HG03439 (cell line): ENCODE measurements around the gene CDK6.
"Not testable (repeated sequence)": the region's sequence is repeated elsewhere in the genome, so short reads cannot be mapped to it uniquely, and the experiment has no call there.

Experiments used
- ATAC-seq: cut with Tn5 transposase; IDR thresholded peaks from one replicate; pipeline ENCODE4 v1.9.1; 2021; ENCODE audit warnings: mild to moderate bottlenecking, moderate library complexity; ENCODE audit not compliant: unreplicated experiment

The CDK6 gene

DNA sequence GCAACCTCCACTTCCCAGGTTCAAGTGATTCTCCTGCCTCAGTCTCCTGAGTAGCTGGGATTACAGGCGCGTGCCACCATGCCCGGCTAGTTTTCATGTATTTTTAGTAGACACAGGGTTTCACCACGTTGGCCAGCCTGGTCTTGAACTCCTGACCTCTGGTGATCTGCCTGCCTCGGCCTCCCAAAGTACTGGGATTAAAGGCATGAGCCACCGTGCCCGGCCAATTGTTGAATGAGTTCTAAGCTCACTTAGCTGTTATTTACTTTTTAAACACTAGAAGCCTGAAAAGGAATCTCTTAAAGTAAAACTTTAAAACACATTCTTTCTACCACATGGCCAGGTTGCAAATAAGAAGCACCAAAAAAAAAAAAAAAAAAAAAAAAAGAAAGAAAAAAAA, 231.9 kb downstream of the CDK6 start:
- not testable (repeated sequence) for ATAC-seq

GRCh38 chr7:92603089-92603445, 233.3 kb downstream of the CDK6 start:
- ATAC-seq = no peak

DNA sequence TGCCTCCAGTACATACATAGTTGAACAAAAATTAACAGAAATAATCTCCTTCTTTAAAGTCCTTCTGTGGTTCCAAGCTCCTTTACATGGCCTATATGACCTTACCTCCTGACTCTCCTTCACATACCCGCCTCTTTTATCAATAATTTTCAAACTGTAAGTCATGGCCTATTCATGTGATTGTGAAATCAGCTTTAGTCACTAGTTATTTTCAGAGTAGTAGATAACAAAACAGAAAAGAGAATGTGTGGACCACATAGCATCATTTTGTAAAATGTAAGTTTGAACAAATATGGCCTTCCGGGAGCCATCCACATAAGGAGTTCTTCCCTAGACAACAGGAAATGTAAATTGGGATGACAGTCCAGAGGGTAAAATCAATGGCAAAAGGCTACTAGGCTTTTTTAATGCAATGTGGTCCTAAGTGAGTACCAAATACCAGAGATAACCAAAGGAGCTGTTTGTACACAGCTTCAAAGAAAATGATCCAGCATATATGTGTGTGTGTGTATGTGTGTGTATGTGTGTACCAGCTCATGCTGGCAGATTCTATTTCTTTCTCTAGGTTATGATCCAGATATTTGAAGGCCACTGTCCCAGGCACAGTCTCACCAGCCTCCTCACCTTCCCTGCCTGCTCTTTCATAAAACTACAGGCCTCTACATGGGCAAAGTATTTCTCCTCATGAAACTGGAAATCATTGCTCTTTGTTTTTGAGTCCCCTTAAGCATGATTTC, 233.9 kb downstream of the CDK6 start:
- ATAC-seq = no peak

DNA sequence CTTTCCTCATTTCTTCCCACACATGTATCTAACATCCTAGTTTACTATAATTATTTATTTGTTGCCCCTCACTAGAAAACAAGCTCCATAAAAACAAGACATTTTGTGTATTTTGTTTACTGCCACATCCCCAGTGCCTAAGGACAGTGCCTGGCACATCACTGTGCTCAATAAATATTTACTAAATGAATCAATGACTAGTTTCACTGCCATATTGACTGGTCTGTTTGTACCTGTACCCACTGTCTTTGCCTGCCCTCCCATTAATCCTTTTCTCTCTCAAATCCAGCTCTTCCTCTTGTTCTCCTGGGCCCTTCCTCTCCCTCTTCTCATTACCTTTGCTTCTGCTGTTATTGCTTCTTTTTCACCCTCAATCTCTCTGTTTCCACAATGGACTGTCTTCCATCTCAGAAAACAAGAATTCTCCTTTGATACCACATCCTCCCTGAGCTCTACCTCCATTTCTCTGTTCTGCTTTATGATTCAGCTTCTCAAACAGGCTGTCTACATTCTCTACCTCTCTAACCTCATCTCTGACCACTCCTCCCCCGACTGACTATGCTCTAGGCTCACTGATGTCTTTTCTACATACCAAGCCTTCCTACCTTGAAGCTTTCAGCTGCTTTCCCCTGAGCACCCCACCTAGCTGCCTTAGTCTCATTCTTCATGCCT, 237.9 kb downstream of the CDK6 start:
- no peak for ATAC-seq

- ATAC-seq = no peak
These were observed 241.1 kb downstream of the CDK6 start for GRCh38 chr7:92595281-92595680.

GRCh38 chr7:92594746-92595145, 241.6 kb downstream of the CDK6 start:
- ATAC-seq = no peak

- ATAC-seq = no peak
These were observed 245.6 kb downstream of the CDK6 start for GRCh38 chr7:92590711-92591310.

DNA sequence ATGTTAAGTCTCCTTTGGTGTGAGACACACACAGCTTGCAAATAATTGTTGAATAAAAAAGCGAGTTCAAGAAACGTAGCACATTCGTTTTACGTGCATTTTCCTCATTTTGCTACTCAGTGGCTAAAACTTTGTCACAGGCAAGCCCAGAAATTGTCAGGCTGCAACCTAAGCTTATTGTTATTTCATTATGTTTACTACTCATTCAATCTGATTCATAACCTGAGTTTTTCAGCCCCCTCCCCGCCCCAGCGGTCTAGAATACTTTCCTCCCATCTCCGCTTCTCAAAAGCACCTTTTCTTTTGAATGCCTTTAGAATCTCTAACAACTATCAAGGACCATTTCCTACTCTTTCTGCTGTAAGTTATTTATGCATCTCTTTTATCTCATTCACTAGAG, 247.3 kb downstream of the CDK6 start:
- ATAC-seq = no peak

DNA sequence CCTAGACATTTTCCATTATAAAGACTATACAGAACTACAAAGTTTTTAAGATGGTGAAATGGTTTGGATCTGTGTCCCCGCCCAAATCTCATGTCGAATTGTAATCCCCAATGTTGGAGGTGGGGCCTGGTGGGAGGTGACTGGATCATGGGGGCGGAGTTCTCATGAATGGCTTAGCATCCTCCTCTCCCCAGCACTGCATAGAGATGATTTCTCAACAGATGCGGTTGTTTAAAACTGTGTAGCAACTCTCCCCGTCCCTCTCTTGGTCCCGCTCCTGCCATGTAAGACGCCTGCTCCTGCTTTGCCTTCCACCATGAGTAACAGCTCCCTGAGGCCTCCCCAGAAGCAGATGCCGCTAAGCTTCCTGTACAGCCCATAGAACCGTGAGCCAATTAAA, 247.8 kb downstream of the CDK6 start:
- ATAC-seq = no peak

GRCh38 chr7:92586841-92587240, 249.5 kb downstream of the CDK6 start:
- ATAC-seq = no peak

GRCh38 chr7:92586403-92586802, 250.0 kb downstream of the CDK6 start:
- no peak for ATAC-seq

GRCh38 chr7:92584953-92585352, 251.4 kb downstream of the CDK6 start:
- ATAC-seq = no peak

- ATAC-seq = no peak
These were observed 253.4 kb downstream of the CDK6 start for GRCh38 chr7:92582948-92583347.

DNA sequence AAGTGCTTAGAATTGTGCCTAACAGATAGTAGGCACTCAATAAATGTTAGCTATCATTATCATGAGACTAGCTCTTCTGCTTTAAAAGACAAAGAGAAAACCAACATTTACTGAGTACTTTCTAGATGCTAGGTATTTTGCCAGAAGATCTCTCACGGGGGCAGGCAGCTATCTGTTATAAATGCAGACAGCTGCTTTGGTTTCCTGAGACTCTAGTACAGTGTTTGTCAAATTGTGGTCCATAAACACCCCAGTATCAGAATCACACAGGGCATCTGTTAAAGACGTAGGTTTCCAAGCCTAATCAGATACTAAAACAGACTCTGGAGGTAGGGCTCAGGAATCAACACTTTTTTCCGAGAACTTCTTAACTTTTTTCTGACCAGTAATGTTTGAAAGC, 260.1 kb downstream of the CDK6 start:
- ATAC-seq = no peak

- no peak for ATAC-seq
These were observed 267.2 kb downstream of the CDK6 start for GRCh38 chr7:92569137-92569536.

- no peak for ATAC-seq
These were observed 268.9 kb downstream of the CDK6 start for GRCh38 chr7:92567460-92567859.

DNA sequence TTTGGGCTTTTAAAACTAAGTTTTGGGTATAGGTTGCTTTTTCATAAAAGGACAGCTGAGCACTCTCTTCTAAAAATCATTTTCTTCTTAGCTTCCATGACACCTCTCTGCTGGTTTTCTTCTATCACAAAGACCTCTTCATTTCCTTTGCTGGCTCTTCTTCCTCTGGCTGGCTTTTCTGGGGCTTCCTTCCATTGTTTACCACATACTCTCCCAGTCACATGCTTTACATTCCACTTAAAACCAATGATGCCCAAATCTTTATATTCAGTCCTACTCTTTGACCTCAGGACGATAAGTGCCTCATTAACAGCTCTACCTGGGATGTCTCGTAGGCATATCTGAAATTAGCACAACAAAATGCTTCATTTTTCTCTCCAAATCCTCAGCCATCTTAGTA, 273.0 kb downstream of the CDK6 start:
- no peak for ATAC-seq

GRCh38 chr7:92560602-92561001, 275.8 kb downstream of the CDK6 start:
- ATAC-seq = no peak

- ATAC-seq = no peak
These were observed 278.5 kb downstream of the CDK6 start for GRCh38 chr7:92557808-92558362.

DNA sequence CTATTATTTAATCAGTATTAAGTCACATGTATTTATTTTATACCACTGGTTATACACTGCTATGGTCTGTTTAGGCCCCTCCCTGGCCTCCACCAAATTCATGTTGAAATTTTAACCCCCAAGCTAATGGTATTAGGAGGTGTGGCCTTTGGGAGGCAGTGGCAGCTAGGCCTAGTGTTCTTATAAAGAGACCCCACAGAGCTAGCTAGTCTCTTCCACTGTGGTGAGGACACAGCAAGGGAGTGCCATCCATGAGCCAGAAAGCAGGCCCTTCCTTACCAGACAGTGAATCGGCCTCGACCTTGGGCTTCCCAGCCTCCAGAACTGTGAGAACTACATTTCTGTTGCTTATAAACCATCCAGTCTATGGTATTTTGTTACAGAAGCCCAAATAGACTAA, 279.1 kb downstream of the CDK6 start:
- ATAC-seq = no peak
